Measurements from ENCODE around the gene DHRSX.

GRCh38 chrX:2311501-2311900, 189.3 kb downstream of the DHRSX start:
- TF ChIP-seq, protein P1, sequence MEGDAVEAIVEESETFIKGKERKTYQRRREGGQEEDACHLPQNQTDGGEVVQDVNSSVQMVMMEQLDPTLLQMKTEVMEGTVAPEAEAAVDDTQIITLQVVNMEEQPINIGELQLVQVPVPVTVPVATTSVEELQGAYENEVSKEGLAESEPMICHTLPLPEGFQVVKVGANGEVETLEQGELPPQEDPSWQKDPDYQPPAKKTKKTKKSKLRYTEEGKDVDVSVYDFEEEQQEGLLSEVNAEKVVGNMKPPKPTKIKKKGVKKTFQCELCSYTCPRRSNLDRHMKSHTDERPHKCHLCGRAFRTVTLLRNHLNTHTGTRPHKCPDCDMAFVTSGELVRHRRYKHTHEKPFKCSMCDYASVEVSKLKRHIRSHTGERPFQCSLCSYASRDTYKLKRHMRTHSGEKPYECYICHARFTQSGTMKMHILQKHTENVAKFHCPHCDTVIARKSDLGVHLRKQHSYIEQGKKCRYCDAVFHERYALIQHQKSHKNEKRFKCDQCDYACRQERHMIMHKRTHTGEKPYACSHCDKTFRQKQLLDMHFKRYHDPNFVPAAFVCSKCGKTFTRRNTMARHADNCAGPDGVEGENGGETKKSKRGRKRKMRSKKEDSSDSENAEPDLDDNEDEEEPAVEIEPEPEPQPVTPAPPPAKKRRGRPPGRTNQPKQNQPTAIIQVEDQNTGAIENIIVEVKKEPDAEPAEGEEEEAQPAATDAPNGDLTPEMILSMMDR (IDR thresholded peaks at IDR 0.05), result no peak
- TF ChIP-seq POLR2A (IDR thresholded peaks at IDR 0.05), result no peak
